PC-9 (cell line): ENCODE results near the gene DPP10. TPM values are rescaled to one million over a fixed set of nuclear protein-coding genes. Genes with fewer than 3 reads are reported as not detected.

ENCODE experiments used
- BruUV-seq: library from RNA; stranded (reverse); fragments of 400-500 nt; replicated peaks from 2 replicates; lab custom pipeline; 2021; lab: Mats Ljungman, UMichigan
- CTCF ChIA-PET: fragments of 300-600 bp; sonication (Branson Sonifier 250); formaldehyde crosslinking; loops from one replicate; lab custom pipeline; 2022; ENCODE audit warnings: antibody characterized with exemption; lab: Charles Lee
- POLR2A ChIA-PET: fragments of 300-600 bp; sonication (Branson Sonifier 250); formaldehyde crosslinking; loops from one replicate; lab custom pipeline; 2022; ENCODE audit warnings: antibody characterized with exemption; ENCODE audit not compliant: unreplicated experiment; lab: Charles Lee
- DNase-seq, 2 experiments: peaks; one replicate each; pipeline versions ENCODE4 v3.0.0 to v3.0.0-alpha.2; 2015 to 2022; ENCODE audit warnings: mixed read lengths in 1 of 2
- H2AFZ ChIP-seq: fragments of 200-600 bp; sonication (generic); 2 replicates; pipeline ENCODE4 v1.8.1; 2017; ENCODE audit warnings: antibody characterized with exemption
- H3F3A ChIP-seq: fragments of 200-600 bp; sonication (generic); 2 replicates; pipeline ENCODE4 v1.8.1; 2017; ENCODE audit warnings: antibody characterized with exemption, mild to moderate bottlenecking, low read depth; ENCODE audit not compliant: insufficient read depth
- H3K27ac ChIP-seq: fragments of 200-600 bp; sonication (generic); 2 replicates; pipeline ENCODE4 v1.6.1; 2016; ENCODE audit warnings: mixed run types
- H3K27me3 ChIP-seq: fragments of 200-600 bp; sonication (generic); 2 replicates; pipeline ENCODE4 v1.6.1; 2016; ENCODE audit warnings: low read depth, mixed run types; ENCODE audit not compliant: insufficient read depth
- H3K36me3 ChIP-seq: fragments of 200-600 bp; sonication (generic); 2 replicates; pipeline ENCODE4 v1.6.1; 2016; ENCODE audit warnings: low read depth, mixed run types
- H3K4me1 ChIP-seq: fragments of 200-600 bp; sonication (generic); replicated peaks from 2 replicates; pipeline ENCODE4 v1.6.1; 2016; ENCODE audit warnings: mixed run types; ENCODE audit not compliant: insufficient read depth
- H3K4me2 ChIP-seq: fragments of 200-600 bp; sonication (generic); 2 replicates; pipeline ENCODE4 v1.6.1; 2017; ENCODE audit warnings: mixed run types
- H3K4me3 ChIP-seq: fragments of 200-600 bp; sonication (generic); 2 replicates; pipeline ENCODE4 v1.6.1; 2016; ENCODE audit warnings: mixed run types
- H3K79me2 ChIP-seq: fragments of 200-600 bp; sonication (generic); 2 replicates; pipeline ENCODE4 v1.6.1; 2017; ENCODE audit warnings: low read depth, mixed run types
- H3K9me2 ChIP-seq: fragments of 200-600 bp; sonication (generic); 2 replicates; pipeline ENCODE4 v1.8.1; 2017; ENCODE audit warnings: mild to moderate bottlenecking; ENCODE audit not compliant: insufficient read depth
- H3K9me3 ChIP-seq: fragments of 200-600 bp; sonication (generic); 2 replicates; pipeline ENCODE4 v1.8.1; 2016; ENCODE audit warnings: low read depth; ENCODE audit not compliant: insufficient read depth
- H4K20me1 ChIP-seq: fragments of 200-600 bp; sonication (generic); 2 replicates; pipeline ENCODE4 v1.8.1; 2017; ENCODE audit not compliant: insufficient read depth
- EZH2 ChIP-seq: fragments of 200-600 bp; sonication (generic); IDR thresholded peaks from 2 replicates; pipeline ENCODE4 v1.8.0; 2017; ENCODE audit warnings: antibody characterized with exemption, low read depth
- intact Hi-C: fragments of 100-400 bp; cut with micrococcal nuclease; formaldehyde crosslinking; loops from one replicate; pipeline ENCODE4 v1.10.0; 2022; ENCODE audit not compliant: unreplicated experiment
- total RNA-seq: library from RNA; stranded (reverse); gene quantifications from 2 replicates; pipeline ENCODE4 v1.2.3, GENCODE V29; 2021
- TF ChIP-seq, protein P1 (sequence below): fragments of 200-600 bp; sonication (generic); conservative IDR thresholded peaks from 2 replicates; pipeline ENCODE4 v1.6.1; 2017; ENCODE audit warnings: mixed run types, antibody characterized with exemption, mild to moderate bottlenecking, moderate library complexity

DPP10 gene
- total RNA-seq, 1 experiment from 2014 or later: not detected

DNA sequence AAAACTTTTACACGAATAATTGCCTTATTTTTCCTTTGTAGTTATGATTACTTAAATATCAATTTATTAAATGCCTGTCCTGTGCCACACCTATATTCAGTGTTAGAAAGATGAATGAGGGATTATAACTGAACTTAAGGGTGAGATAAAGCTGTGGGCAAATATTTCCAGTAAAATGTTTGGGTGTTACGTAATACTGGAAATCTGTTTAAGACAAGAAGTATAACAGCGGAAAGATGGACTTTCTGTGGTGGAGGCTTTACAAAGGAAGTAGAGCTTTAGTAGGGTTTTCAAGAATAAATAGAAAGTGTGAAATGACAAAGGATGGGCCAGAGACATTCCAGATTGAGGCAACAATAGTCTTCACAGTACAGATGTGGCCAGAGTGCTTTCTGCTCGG is 927.0 kb downstream of the DPP10 start:
- intact Hi-C loops: no loop called here

DNA sequence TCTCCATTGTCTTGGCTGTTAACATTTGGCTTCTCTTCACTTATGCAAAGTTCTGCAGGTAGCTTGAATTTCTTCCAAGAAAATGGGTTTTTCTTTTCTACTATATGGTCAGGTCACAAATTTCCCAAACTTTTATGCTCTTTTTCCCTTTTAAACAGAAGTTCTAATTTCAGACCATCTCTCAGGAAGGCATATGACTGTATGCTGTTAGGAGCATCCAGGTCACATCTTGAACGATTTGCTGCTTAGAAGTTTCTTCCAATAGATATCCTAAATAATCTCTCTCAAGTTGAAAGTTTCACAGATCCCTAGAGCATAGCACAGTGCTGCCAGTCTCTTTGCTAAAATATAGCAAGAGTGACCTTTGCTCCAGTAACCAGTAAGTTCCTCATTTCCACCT is 932.5 kb downstream of the DPP10 start:
- no peak overlapping the region for H2AFZ ChIP-seq
- DNase-seq: no peak
- POLR2A ChIA-PET: no interaction called here
- H3K9me2 ChIP-seq: no peaks in the 10 kb centered on the region
- no peaks in the 10 kb centered on the region for H3K27me3 ChIP-seq
- no peak overlapping the region for H3K4me3 ChIP-seq
- intact Hi-C loops: no loop called here
- no peaks in the 10 kb centered on the region for H3F3A ChIP-seq
- BruUV-seq: no TSS peak
- no peak overlapping the region for H3K27ac ChIP-seq
- H3K4me2 ChIP-seq: no peak overlapping the region
- H3K4me1 ChIP-seq: no peaks in the 10 kb centered on the region
- H3K36me3 ChIP-seq: no peaks in the 10 kb centered on the region
- H3K9me3 ChIP-seq: no peaks in the 10 kb centered on the region; the same call in 1 of the 2 replicates
- no peak for TF ChIP-seq EZH2
- TF ChIP-seq, protein P1, sequence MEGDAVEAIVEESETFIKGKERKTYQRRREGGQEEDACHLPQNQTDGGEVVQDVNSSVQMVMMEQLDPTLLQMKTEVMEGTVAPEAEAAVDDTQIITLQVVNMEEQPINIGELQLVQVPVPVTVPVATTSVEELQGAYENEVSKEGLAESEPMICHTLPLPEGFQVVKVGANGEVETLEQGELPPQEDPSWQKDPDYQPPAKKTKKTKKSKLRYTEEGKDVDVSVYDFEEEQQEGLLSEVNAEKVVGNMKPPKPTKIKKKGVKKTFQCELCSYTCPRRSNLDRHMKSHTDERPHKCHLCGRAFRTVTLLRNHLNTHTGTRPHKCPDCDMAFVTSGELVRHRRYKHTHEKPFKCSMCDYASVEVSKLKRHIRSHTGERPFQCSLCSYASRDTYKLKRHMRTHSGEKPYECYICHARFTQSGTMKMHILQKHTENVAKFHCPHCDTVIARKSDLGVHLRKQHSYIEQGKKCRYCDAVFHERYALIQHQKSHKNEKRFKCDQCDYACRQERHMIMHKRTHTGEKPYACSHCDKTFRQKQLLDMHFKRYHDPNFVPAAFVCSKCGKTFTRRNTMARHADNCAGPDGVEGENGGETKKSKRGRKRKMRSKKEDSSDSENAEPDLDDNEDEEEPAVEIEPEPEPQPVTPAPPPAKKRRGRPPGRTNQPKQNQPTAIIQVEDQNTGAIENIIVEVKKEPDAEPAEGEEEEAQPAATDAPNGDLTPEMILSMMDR: no peak
- CTCF ChIA-PET: no interaction called here
- no peaks in the 10 kb centered on the region for H4K20me1 ChIP-seq
- no peaks in the 10 kb centered on the region for H3K79me2 ChIP-seq

More for the DNA sequence above, 927.0 kb downstream of the DPP10 start:
- no peaks in the 10 kb centered on the region for H3F3A ChIP-seq
- no peaks in the 10 kb centered on the region for H3K79me2 ChIP-seq
- BruUV-seq: no TSS peak
- no peaks in the 10 kb centered on the region for H3K36me3 ChIP-seq
- DNase-seq: no peak
- TF ChIP-seq, protein P1: no peak
- no peak for TF ChIP-seq EZH2
- no peak overlapping the region for H3K4me3 ChIP-seq
- H3K9me3 ChIP-seq: no peaks in the 10 kb centered on the region
- ChIA-PET POLR2A (no interaction called here), CTCF (no interaction called here)
- no peak overlapping the region for H2AFZ ChIP-seq
- H3K4me2 ChIP-seq: no peak overlapping the region
- 0 out of 2 replicates have a peak, but pooled peaks cover 4% of the 10 kb centered on the region for H3K9me2 ChIP-seq
- no peaks in the 10 kb centered on the region for H3K27me3 ChIP-seq
- no peaks in the 10 kb centered on the region for H3K4me1 ChIP-seq
- no peak overlapping the region for H3K27ac ChIP-seq
- no peaks in the 10 kb centered on the region for H4K20me1 ChIP-seq

- Histone ChIP-seq H3K4me1 (no peaks in the 10 kb centered on the region), H3K9me3 (no peaks in the 10 kb centered on the region), H3K9me2 (no peaks in the 10 kb centered on the region), H3K4me2 (no peak overlapping the region), H3F3A (no peaks in the 10 kb centered on the region), H3K27me3 (no peaks in the 10 kb centered on the region), H4K20me1 (no peaks in the 10 kb centered on the region), H3K4me3 (no peak overlapping the region), H3K79me2 (no peaks in the 10 kb centered on the region), H3K27ac (no peak overlapping the region), H3K36me3 (no peaks in the 10 kb centered on the region), H2AFZ (no peak overlapping the region)
- TF ChIP-seq, protein P1: no peak
- no peak for DNase-seq
- no TSS peak for BruUV-seq
- POLR2A ChIA-PET: no interaction called here
- intact Hi-C loops: no loop called here
- CTCF ChIA-PET: no interaction called here
Observed at GRCh38 chr2:115384399-115384798, 942.0 kb downstream of the DPP10 start.
